ENCODE measurements around the gene NPEPPS.
"Not testable (repeated sequence)": the region's sequence is repeated elsewhere in the genome, so short reads cannot be mapped to it uniquely, and the experiment has no call there.

NPEPPS gene, protein sequence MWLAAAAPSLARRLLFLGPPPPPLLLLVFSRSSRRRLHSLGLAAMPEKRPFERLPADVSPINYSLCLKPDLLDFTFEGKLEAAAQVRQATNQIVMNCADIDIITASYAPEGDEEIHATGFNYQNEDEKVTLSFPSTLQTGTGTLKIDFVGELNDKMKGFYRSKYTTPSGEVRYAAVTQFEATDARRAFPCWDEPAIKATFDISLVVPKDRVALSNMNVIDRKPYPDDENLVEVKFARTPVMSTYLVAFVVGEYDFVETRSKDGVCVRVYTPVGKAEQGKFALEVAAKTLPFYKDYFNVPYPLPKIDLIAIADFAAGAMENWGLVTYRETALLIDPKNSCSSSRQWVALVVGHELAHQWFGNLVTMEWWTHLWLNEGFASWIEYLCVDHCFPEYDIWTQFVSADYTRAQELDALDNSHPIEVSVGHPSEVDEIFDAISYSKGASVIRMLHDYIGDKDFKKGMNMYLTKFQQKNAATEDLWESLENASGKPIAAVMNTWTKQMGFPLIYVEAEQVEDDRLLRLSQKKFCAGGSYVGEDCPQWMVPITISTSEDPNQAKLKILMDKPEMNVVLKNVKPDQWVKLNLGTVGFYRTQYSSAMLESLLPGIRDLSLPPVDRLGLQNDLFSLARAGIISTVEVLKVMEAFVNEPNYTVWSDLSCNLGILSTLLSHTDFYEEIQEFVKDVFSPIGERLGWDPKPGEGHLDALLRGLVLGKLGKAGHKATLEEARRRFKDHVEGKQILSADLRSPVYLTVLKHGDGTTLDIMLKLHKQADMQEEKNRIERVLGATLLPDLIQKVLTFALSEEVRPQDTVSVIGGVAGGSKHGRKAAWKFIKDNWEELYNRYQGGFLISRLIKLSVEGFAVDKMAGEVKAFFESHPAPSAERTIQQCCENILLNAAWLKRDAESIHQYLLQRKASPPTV

DNA sequence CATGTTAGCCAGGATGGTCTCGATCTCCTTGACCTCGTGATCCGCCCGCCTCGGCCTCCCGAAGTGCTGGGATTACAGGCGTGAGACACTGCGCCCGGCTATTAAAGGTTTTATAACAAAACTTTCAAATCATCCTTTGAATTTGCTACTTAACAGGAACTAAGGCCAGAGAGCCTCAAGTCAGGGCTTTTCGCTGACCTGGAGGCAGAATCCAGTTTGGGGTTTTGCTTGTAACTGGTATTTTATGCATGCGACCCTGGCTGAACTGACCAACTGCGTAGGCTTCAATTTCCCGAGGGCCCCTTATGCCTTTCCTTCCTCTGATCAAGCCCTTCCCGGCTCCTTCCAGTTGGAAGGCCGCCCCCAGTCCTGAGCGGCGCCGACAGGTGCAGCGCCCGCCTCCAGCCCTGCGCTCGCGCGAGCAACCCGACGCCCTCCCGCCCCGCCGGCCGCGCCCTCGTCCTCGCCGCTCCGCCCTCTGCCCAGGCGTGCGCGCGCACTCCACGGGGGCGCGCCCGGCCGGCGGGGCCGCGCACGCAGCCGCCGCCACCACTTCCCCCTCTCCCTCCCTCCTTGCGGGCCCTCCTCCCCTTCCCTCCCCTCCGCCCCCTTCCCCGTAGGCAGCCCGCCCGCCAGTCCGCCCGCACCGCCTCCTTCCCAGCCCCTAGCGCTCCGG lies at the start of gene NPEPPS:
Gene NPEPPS (plus strand): TSS at position 552 of the 676 bp plus-strand sequence. CDS start 193 bp downstream, outside the sequence.
- DNase-seq (ENCODE audit: low read depth in 2 of 2, low spot score in 1 of 2), result peak; percentile 64 to 85

DNA sequence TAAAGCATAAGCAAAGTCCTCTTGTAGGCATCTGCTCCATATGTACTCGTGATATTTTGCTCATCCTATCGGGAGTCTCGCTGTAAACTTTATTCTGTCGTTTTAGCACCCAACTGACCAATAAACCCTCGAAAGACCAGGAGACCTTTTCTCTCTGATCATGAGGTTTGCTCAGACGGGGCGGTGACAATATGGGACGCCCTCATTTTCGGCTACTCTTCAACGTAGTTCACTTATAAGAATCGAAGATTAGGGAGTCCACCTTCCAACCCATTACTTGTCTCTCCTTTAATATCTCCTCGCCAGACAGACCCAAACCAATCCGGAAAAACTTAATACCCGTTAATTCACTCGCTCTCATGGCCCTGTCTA lies 39.1 kb upstream of the NPEPPS start:
- not testable (repeated sequence) for DNase-seq (ENCODE audit: low read depth in 2 of 2, low spot score in 1 of 2)

DNA sequence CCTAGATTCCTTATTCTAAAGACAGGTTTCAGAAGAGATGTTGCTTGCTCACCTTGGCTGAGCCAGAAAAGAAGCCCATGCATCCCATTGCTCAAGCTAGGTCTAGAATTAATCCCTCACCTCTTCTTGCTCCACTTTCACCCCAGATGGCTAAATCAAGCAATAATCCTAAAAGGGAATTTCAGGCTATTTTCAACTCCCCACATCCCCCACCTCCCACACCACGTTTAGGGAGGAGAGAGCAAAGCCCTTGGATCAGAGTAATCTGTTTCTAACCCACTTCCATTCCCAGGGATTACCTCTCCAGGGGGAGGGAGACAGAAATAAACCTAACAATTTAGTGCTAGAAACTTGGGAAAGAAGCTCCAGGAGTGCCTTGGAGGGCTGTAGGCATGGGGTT lies 31.8 kb upstream of the NPEPPS start:
- DNase-seq (ENCODE audit: low read depth in 2 of 2, low spot score in 1 of 2), result not testable (repeated sequence)

DNA sequence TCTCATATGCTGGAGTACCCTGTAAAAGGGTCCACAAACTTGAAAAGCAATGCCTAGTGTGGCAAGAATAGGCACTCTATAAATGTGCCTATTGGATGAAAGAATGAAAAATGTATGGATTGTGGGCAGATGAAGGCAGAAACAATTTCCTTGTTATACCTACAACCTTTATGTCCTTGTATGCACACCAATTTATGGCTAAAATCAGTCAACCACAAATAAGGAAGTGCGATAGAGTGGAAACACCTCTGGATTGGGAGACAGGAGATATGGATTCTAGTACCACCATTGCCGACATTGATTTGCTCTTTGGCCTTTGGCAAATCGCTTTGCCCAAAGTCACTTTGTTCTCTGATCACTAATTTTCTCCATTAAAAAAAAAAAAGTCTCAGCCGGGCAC lies 31.4 kb upstream of the NPEPPS start:
- not testable (repeated sequence) for DNase-seq (ENCODE audit: low read depth in 2 of 2, low spot score in 1 of 2)

DNA sequence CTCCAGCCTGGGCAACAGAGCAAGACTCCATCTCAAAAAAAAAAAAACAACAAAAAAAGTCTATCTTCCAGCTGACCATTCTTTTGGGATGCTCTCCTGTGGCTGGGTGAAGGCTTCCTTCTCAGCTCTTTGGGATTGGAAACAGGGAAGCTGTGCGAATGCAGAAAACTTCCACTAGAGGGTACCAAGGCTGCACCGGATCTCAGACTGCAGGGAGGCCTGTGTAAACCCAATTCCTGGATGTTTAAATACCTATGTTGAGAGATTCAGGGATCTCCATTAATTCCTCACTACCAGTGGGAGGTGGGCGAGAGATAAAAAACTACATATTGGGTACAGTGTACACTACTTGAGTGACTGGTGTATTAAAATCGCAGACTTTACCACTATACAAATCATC lies 30.3 kb upstream of the NPEPPS start:
- not testable (repeated sequence) for DNase-seq (ENCODE audit: low read depth in 2 of 2, low spot score in 1 of 2)

DNA sequence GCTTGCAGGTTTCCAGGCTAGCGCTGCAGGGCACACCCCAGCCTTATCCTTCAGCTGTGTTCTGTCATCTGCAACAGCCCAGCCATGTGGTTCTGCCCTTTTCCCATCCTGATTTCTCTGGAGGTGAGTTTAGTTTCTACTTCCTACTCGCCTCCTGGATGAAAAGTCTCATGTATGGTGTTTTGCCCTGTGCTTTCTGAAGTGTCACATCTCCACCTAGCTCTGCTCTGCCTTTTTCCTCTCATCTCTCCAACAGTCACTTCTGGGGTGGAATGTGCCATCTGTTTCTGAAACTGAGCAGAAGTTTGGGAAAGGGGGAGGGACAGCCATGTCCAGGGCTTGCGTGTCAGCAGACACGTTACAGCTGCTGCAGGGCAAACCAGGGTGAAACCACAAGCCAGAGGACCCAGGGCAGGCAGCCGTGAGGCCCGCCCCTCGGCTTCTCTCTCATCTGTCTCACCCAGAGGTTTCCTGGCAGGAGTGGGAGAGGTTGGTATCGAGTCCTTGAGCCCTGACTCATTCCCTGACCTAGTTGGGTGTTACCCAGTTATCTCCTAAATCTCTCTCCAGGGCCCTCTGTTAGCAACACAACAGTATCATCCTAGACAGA lies 28.7 kb upstream of the NPEPPS start:
- DNase-seq (ENCODE audit: low read depth in 2 of 2, low spot score in 1 of 2), result not testable (repeated sequence)

DNA sequence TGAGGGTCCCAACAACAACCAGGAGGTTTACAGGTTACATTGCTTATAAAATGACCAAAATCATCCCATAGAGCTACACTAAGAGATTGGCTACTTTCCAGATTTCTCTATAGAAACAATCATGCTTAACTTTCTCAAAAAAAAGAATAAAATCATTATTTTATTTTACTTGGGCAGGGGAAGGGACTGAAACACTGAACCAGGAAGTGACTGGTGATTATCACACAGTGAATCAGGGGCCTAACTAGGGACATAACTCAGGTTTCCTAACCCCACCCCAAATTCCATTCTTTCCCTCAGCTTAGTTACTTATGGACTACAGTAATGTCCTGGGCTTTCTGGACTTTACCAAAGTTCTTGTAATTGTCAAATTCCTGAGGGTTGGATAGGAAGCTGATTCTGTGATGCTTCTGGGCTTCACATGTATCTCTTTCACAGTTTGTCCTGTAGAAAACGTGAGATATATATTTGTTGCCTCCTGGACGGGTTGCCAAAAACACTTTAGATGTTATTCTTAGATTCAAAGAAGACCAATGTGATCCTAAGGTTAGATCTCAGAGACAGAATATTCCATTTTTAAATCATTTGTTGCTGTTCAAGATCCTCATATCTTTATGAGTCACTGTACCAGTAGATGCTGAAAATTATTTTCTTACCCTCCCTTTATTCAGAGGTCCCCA lies 28.0 kb upstream of the NPEPPS start:
- DNase-seq (ENCODE audit: low read depth in 2 of 2, low spot score in 1 of 2), result not testable (repeated sequence)

DNA sequence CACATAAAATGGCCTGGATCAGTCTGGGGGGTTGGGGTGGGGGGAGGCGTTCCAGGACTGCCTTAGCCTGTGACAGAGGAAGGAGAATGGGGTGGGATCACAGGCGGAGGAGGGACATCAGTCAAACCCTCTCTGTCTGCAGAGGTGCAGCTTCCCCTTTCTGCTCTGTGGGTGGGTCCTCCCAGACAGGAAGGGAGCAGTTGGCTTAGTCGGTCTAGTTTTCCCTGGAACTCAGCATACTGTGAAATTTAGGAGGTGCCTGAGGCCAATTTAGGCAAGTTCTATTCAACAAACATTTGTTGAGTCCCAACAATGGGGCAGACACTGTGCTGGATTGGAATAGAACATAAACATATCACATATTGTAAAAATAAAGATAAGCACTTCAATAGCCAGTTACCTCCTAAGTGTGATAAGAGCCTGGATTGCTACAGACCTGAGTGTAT lies 19.2 kb upstream of the NPEPPS start:
- DNase-seq (ENCODE audit: low read depth in 2 of 2, low spot score in 1 of 2), result not testable (repeated sequence)

DNA sequence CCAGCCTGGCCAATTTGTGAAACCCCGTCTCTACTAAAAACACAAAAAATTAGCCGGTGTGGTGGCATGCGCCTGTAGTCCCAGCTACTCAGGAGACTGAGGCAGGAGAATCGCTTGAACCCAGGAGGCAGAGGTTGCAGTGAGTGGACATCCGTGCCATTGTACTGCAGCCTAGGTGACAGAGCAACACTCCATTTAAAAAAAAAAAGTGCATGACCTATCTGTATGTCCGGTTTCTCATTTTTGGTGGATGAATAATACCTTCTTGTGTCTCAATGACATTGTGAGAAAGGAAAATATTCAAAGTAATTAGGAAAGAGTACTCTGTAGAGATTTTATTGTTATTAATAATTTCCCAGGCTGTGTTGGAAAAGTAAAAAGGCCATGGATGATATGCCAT lies 17.6 kb upstream of the NPEPPS start:
- not testable (repeated sequence) for DNase-seq (ENCODE audit: low read depth in 2 of 2, low spot score in 1 of 2)

DNA sequence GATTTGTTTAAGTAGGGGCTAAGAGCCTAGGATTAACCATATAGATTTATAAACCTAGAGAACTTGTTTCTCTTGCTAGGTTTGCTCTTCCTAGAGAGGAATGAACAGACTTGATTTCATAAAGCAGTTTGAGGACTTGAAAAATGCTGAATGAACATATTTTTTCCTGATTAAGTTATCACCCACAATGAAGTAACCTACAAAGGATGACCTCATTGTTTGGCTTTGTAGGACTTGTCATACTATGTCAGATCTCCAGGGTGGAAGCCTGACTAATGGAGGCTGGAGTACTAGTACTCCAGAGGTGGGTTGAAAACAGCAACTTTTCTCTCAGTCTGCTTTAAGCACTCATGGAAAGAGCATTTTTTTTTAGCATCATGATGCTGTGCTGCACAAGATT lies 12.0 kb upstream of the NPEPPS start:
- DNase-seq (ENCODE audit: low read depth in 2 of 2, low spot score in 1 of 2), result not testable (repeated sequence)

DNA sequence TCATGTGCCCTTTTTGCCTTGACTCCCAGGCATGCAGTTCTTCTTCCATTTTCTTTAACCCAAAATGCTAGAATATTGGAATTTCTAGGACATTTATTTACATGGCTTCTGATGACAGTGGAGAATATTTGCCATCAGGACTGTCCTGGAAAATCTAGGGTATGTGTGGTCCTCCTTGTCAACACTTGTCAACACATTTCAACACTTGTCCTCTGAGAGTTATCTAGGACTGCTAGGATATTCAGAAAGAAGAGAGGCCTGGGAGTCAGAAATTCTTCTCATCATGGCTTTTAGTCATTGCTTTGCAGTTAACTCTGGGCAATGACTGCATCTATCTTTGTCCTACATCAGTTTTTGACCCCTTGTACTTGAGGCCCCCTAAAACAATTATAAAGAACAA lies 11.5 kb upstream of the NPEPPS start:
- DNase-seq (ENCODE audit: low read depth in 2 of 2, low spot score in 1 of 2), result not testable (repeated sequence)

DNA sequence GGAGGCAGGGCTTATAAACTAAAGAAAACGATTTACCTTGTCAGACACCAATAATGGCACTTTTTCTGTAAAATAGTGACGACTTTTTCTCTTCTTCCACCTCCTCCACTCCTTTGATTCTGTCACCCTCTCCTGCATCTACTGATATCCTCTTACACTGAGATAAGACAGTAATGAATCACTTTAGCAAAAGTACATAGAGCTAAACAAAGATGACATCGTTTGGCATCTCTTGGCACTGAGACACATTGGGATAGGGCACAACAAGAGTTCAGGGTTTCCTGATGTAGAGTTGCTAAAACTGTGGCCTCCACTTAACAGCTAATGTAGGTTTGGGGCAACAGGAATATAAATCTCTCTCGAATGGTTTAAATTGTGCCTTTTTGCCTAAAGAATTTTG lies 10.6 kb upstream of the NPEPPS start:
- DNase-seq (ENCODE audit: low read depth in 2 of 2, low spot score in 1 of 2), result not testable (repeated sequence)

DNA sequence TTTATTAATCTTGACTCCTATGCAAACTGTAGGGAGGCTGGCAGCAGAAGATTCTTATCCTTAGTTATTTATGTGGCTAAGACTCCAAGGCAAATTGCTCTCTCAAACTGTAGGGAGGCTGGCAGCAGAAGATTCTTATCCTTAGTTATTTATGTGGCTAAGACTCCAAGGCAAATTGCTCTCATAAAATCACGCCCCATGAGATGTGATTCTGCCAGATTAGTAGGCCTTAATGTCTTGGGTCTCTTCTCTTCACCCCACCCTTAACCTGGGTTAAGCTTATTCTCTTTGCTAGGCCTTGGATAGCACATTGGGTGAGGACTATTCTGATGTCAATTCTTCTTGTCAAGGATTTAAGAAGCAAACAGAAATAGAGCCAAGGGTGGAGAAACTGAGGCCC lies 9.5 kb upstream of the NPEPPS start:
- not testable (repeated sequence) for DNase-seq (ENCODE audit: low read depth in 2 of 2, low spot score in 1 of 2)

DNA sequence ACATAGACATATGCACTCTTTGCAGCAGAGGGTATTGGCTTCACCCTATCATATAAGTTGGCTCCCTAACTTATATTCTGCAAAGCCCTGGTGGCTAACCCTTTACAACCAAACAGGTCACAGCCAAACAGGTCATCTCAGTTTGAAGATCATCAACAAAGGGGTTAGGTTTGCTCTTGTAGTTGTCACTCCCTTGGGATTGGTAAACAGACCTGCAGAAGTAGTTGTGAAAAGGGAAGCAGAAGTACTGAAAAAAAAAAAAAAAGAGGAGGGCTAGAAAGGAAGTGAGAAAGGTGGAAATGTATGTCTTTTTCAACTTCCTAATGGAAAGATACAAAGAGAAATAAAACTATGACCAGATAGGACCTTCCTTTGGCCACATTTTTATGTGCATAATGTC lies 8.6 kb upstream of the NPEPPS start:
- not testable (repeated sequence) for DNase-seq (ENCODE audit: low read depth in 2 of 2, low spot score in 1 of 2)

DNA sequence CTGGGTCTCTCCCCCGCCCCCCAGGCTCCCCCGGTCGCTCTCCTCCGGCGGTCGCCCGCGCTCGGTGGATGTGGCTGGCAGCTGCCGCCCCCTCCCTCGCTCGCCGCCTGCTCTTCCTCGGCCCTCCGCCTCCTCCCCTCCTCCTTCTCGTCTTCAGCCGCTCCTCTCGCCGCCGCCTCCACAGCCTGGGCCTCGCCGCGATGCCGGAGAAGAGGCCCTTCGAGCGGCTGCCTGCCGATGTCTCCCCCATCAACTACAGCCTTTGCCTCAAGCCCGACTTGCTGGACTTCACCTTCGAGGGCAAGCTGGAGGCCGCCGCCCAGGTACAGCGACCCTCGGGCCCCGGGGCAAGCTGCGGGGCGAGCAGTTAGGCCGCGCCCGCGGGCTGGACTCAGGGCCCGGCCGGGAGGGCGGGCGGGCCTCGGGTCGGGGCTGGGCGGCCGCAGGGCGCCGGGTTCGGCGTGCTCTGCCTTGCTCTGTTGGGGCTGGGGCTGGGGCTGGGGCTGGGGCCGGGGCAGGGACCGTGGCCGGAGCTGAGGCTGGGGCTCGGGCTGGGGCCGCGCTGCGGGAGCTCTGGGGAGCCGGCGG lies 419 bp downstream of the NPEPPS start:
- not testable (repeated sequence) for DNase-seq (ENCODE audit: low read depth in 2 of 2, low spot score in 1 of 2)

DNA sequence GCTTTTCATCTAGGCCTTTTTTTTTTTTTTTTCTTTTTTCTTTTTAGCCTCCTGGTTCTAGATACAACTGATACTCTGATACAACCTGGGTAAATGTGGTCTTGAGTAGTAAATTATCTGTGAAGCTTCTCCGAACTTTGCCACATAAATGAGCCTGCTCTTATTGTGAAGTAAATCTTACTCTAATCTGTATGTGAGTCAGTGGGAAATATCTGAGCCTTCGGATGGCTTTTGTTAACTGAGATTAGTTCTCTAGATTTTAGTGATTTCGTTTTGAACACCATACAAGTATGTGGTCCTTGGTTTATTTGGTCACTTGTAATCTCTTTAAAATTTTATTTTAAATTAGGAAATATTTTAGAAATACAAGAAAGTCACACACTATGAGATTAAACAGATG lies 8.2 kb downstream of the NPEPPS start:
- not testable (repeated sequence) for DNase-seq (ENCODE audit: low read depth in 2 of 2, low spot score in 1 of 2)

DNA sequence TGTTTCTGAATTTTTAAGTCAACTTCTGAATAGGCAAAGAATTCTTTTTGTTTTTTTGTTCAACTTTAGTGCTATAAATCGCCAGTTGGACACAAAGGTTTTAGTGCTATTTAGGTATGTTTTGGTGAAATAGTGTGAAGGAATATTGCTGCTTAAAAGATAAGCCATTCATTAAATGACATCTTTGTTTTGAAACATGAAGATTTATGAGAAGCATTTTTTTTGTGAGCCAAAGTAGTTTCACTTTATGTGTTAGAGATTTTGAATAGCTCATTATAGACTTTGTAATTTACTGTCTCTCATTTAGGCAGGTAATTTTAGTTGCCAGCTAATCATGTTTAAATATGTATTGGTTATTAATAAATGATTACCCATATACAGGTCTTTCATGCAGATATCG lies 10.8 kb downstream of the NPEPPS start:
- DNase-seq (ENCODE audit: low read depth in 2 of 2, low spot score in 1 of 2), result not testable (repeated sequence)

DNA sequence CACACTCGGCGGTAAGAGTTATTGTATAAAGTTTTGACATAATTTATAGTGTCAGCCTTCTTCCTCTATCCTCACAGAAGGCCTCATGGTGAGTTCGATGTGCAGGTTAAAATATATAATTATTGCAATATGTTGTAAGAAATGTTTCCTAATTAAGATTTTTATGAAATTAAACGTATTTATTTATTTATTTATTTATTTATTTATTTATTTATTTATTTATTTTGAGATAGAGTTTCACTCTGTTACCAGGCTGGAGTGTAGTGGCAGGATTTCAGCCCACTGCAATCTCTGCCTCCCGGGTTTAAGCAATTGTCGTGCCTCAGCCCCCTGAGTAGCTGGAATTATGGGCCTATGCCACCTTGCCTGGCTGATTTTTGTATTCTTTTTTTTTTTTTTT lies 13.4 kb downstream of the NPEPPS start:
- not testable (repeated sequence) for DNase-seq (ENCODE audit: low read depth in 2 of 2, low spot score in 1 of 2)

DNA sequence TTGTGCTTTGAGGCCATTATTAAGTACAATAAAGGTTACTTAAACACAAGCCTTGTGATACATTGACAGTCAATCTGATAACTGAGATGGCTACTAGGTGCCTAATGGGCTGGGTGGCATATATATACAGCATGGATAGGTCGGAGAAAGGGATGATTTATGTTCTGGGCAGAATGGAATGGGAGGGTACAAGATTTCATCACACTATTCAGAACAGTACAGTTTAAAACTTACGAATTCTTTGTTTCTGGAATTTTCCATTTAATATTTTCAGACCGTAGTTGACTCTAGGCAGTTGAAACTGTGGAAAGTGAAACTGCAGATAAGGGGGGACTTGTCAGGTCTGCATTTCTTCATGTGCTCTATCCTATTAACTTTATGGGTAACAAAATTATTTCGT lies 23.8 kb downstream of the NPEPPS start:
- DNase-seq (ENCODE audit: low read depth in 2 of 2, low spot score in 1 of 2), result not testable (repeated sequence)

DNA sequence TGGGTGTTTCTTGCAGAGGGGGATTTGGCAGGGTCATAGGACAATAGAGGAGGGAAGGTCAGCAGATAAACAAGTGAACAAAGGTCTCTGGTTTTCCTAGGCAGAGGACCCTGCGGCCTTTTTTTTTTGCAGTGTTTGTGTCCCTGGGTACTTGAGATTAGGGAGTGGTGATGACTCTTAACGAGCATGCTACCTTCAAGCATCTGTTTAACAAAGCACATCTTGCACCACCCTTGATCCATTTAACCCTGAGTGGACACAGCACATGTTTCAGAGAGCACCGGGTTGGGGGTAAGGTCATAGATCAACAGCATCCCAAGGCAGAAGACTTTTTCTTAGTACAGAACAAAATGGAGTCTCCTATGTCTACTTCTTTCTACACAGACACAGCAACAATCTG lies 25.2 kb downstream of the NPEPPS start:
- DNase-seq (ENCODE audit: low read depth in 2 of 2, low spot score in 1 of 2), result not testable (repeated sequence)
